ENCODE data around the gene CACNA1A.

CACNA1A gene

GRCh38 chr19:13505164-13505695 is 1.0 kb downstream of the CACNA1A start:
- Mint-ChIP-seq H3K27me3 (ENCODE audit: low read depth) (peaks cover 98% of the 10 kb centered on the region), H3K4me1 (no peaks in the 10 kb centered on the region), H3K36me3 (ENCODE audit: low read depth) (no peaks in the 10 kb centered on the region), H3K4me3 (peak overlapping the region; percentile 65 to 76 (median 72)), H3K9me3 (peaks cover 6% of the 10 kb centered on the region), H3K27ac (no peak overlapping the region)
- no peak for TF ChIP-seq CTCF (IDR thresholded peaks at IDR 0.05; ENCODE audit: unreplicated experiment in 3 of 3)

DNA sequence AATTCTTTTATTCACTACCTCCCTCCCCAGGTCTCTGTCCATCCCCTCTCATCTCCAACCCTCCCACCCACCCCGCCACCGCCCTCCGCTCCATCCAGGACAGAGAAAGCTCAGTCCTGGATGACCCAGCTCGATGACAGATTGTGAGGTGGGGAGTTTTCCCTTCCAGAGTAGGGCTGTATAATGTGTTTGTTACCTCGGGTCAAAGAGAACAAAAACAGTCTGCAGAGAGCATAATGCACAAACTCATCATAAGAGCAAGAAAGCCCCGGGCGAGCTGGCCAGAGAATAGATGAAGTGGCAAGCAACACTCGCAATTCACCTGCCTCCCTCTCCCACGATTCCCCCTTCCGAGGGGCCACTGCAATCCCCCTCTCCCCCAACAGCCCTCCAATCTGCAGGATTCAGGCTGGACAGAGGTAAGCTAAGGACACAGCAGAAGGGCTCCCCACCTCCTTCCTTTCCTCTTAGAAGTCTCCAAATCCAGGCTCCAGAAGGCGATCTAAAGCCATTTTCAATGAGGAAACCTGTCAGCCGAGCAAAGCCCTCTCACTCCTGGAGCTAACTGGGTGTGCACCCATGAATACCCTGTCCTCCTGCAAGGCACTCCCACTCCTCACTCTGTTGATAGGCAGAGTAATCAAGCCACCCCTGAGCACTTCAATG is 2.6 kb downstream of the CACNA1A start:
- Mint-ChIP-seq H3K9me3 (no peaks in the 10 kb centered on the region), H3K36me3 (ENCODE audit: low read depth) (no peaks in the 10 kb centered on the region), H3K4me3 (no peak overlapping the region), H3K27ac (no peak overlapping the region), H3K27me3 (ENCODE audit: low read depth) (peaks cover 88% of the 10 kb centered on the region), H3K4me1 (no peaks in the 10 kb centered on the region)
- no peak for TF ChIP-seq CTCF (IDR thresholded peaks at IDR 0.05; ENCODE audit: unreplicated experiment in 3 of 3)

DNA sequence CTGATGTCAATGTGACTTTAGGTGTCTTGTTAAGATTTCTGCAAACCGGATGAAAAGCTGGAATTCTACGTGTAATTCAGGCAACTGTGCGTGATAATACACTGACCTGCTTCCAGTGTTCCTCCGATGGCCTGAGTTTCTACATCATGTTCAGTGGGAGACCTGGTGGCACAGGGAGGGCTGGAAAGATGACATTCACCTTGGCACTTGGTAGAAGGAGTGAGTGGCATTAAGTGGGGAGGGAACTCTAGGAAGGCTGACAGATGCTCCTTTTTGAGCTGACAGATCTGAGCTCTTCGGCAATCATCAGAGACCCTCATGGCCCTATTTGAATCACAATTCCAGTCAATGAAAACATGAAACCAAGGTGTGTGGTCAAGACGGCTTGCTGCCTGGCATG is 4.0 kb downstream of the CACNA1A start:
- no peak for TF ChIP-seq CTCF (IDR thresholded peaks at IDR 0.05; ENCODE audit: unreplicated experiment in 3 of 3)
- H3K27ac Mint-ChIP-seq: no peak overlapping the region
- H3K27me3 Mint-ChIP-seq (ENCODE audit: low read depth): peaks cover 75% of the 10 kb centered on the region
- no peaks in the 10 kb centered on the region for H3K9me3 Mint-ChIP-seq
- H3K4me3 Mint-ChIP-seq: no peak overlapping the region
- no peaks in the 10 kb centered on the region for H3K36me3 Mint-ChIP-seq (ENCODE audit: low read depth)
- no peaks in the 10 kb centered on the region for H3K4me1 Mint-ChIP-seq

DNA sequence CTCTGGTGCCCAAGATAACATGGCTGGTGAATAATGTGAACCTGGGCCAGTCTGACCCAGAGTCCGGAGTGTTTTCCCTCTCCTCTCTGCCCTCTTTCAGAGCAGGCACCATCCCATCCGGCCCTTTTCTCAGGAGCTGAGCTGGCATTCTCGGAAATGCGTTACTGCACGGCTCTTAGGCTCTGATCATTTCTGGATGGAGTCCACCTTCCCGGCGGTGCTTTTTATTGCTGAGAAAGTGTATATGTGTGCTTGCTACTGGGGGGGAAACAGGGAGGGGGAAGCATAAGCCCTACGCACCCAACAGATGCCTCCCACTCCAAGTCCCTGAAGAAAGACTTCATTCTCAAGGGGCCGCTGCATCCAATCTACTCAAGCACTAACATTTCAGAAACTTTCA is 6.6 kb downstream of the CACNA1A start:
- H3K27me3 Mint-ChIP-seq (ENCODE audit: low read depth): peaks cover 50% of the 10 kb centered on the region
- no peak overlapping the region for H3K4me3 Mint-ChIP-seq
- H3K36me3 Mint-ChIP-seq (ENCODE audit: low read depth): no peaks in the 10 kb centered on the region
- no peaks in the 10 kb centered on the region for H3K9me3 Mint-ChIP-seq
- H3K27ac Mint-ChIP-seq: no peak overlapping the region
- TF ChIP-seq CTCF (IDR thresholded peaks at IDR 0.05; ENCODE audit: unreplicated experiment in 3 of 3): no peak
- H3K4me1 Mint-ChIP-seq: no peaks in the 10 kb centered on the region

DNA sequence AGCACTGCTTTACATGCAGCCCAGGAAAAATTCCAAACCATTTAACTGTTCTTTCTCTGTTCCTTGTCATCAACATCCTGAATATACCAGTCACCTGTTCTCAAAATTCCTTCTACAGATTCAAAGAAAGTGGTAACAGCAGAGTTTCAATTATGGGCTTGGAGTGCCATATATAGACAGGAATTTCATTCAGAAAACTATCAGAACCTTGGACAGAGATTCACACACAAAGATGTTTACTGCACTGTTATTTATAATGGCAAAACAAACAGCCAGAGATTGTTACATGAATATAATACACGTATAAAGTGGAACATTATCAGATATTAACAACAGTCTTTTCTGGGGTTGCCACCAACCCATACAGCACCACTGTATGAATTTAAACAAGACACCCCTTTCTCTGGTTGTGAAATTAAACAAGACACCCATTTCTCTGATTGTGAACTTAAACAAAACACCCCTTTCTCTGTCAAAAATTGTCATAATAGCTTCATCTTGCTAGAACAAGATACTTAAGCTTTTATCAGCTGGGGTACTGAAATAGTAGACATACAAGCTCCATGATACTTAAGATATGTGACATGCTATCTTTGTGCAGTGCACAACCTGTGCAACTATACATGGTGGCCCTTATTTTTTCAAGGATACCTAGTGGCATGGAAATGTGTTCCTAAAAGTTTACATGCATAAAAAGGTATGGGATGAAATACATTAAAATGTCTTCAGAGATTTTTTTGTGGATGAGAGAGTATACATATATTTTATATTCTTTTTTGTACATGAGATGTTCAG is 12.6 kb downstream of the CACNA1A start:
- Mint-ChIP-seq H3K27me3 (ENCODE audit: low read depth) (peaks cover 14% of the 10 kb centered on the region), H3K36me3 (ENCODE audit: low read depth) (no peaks in the 10 kb centered on the region), H3K4me1 (no peaks in the 10 kb centered on the region), H3K27ac (no peak overlapping the region), H3K4me3 (no peak overlapping the region), H3K9me3 (no peaks in the 10 kb centered on the region)
- no peak for TF ChIP-seq CTCF (IDR thresholded peaks at IDR 0.05; ENCODE audit: unreplicated experiment in 3 of 3)
